ENCODE measurements around the gene ASIC4.

The ASIC4 gene

GRCh38 chr2:219562049-219563020 lies 48.1 kb downstream of the ASIC4 start:
- no peaks in the 10 kb centered on the region for H3K36me3 Mint-ChIP-seq (ENCODE audit: low read depth)
- DNase-seq, result no peak
- H3K27ac Mint-ChIP-seq, result no peak overlapping the region
- H3K4me3 Mint-ChIP-seq, result no peak overlapping the region
- H3K27me3 Mint-ChIP-seq, result peaks cover 9% of the 10 kb centered on the region
- no peaks in the 10 kb centered on the region for H3K4me1 Mint-ChIP-seq
- ATAC-seq, result no peak
- H3K9me3 Mint-ChIP-seq, result no peaks in the 10 kb centered on the region

GRCh38 chr2:219563271-219563928 lies 49.1 kb downstream of the ASIC4 start:
- Mint-ChIP-seq H3K36me3 (ENCODE audit: low read depth) (no peaks in the 10 kb centered on the region), H3K4me3 (no peak overlapping the region), H3K27ac (no peak overlapping the region), H3K4me1 (no peaks in the 10 kb centered on the region), H3K9me3 (no peaks in the 10 kb centered on the region), H3K27me3 (peaks cover 11% of the 10 kb centered on the region)
- no peak for ATAC-seq
- DNase-seq, result no peak

DNA sequence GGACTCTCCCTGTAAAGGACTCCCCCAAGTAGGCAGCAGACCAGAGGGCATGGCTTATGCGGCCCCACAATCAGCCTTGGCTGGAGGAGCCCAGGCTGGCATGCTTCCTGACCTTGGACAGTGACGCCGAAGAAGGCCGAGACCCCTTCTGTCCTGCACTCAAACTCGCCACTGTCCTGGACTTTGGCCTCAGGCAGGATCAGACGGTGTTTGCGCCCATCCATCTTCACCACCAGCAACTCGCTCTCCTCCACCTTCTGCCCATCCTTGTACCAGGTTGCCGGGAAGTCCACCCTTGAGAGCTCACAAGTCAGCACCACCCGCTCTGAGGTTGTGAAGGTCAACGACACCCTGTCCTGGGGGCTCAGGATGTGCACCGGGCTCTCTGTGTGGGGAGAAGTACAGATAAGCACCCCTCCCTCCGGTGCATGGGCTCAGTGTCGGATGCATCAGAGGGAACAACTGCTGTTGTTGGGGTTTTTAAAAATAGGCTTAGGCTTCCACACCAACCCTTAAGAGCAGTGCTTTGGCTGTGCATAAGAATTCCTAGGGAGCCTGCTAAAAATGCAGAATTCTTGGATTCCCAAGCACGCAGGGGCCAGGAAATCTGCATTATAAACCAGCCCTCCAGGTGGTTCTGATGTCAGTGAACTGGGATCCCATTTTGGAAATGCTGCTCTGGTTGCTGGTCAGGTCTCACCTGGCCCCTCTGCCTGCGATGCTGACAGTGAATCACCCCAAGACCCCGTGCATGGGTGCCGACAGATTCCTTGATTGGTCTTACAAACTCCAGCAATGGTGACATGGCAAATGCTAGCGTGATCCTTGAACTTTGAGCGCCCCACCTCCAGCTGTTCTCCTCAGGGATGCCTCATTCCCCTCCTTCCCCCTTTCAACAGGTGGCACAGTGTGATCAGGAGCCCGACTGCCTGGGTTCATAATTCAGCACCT lies 51.1 kb downstream of the ASIC4 start:
- no peaks in the 10 kb centered on the region for H3K4me1 Mint-ChIP-seq
- no peak for ATAC-seq
- peaks cover 25% of the 10 kb centered on the region for H3K27me3 Mint-ChIP-seq
- DNase-seq, result no peak
- H3K36me3 Mint-ChIP-seq (ENCODE audit: low read depth), result no peaks in the 10 kb centered on the region
- H3K4me3 Mint-ChIP-seq, result no peak overlapping the region
- H3K9me3 Mint-ChIP-seq, result no peaks in the 10 kb centered on the region
- H3K27ac Mint-ChIP-seq, result no peak overlapping the region

GRCh38 chr2:219566640-219567039 lies 52.4 kb downstream of the ASIC4 start:
- H3K4me3 Mint-ChIP-seq, result no peak overlapping the region
- H3K9me3 Mint-ChIP-seq, result no peaks in the 10 kb centered on the region
- H3K36me3 Mint-ChIP-seq (ENCODE audit: low read depth), result no peaks in the 10 kb centered on the region
- no peak overlapping the region for H3K27ac Mint-ChIP-seq
- no peak for ATAC-seq
- DNase-seq, result no peak
- H3K4me1 Mint-ChIP-seq, result no peaks in the 10 kb centered on the region
- peaks cover 26% of the 10 kb centered on the region for H3K27me3 Mint-ChIP-seq

GRCh38 chr2:219567131-219567530 lies 52.8 kb downstream of the ASIC4 start:
- no peak overlapping the region for H3K27ac Mint-ChIP-seq
- no peaks in the 10 kb centered on the region for H3K4me1 Mint-ChIP-seq
- ATAC-seq (no peak), DNase-seq (no peak)
- H3K27me3 Mint-ChIP-seq, result peaks cover 30% of the 10 kb centered on the region
- H3K36me3 Mint-ChIP-seq (ENCODE audit: low read depth), result no peaks in the 10 kb centered on the region
- H3K9me3 Mint-ChIP-seq, result no peaks in the 10 kb centered on the region
- no peak overlapping the region for H3K4me3 Mint-ChIP-seq

DNA sequence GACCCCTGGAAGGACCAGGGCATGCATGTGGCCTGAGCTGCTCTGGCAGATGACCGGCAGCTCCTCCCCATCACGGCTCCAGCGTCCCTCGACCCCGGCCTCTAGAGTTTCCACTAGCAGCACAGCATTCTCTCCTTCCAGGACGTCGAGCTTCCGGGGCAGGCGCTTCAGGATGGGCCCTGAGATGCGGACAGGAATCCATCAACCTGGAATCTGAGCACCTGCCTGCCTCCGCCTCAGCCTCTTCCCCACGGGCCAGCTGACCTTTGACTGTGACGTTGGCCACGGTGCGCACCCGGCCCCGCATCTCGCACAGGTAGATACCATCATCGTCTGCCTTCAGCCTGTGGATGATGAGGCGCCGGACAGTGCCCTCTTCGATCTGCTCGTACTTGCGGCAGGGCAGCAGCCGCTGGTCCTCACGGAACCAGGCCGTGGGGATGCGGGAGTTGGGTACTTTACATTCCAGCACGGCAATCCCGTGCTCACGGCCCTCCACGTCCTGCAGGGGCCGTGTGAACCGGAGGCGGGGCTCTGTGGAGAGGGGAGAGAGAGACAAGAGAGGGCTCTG lies 53.6 kb downstream of the ASIC4 start:
- ATAC-seq, result no peak
- no peak overlapping the region for H3K27ac Mint-ChIP-seq
- DNase-seq, result no peak

GRCh38 chr2:219569041-219569440 lies 54.8 kb downstream of the ASIC4 start:
- H3K4me1 Mint-ChIP-seq, result no peaks in the 10 kb centered on the region
- no peak for DNase-seq
- no peaks in the 10 kb centered on the region for H3K9me3 Mint-ChIP-seq
- H3K36me3 Mint-ChIP-seq (ENCODE audit: low read depth), result no peaks in the 10 kb centered on the region
- ATAC-seq, result no peak
- H3K27ac Mint-ChIP-seq, result no peak overlapping the region
- no peak overlapping the region for H3K4me3 Mint-ChIP-seq
- peaks cover 42% of the 10 kb centered on the region for H3K27me3 Mint-ChIP-seq

More for the DNA sequence above, 53.6 kb downstream of the ASIC4 start:
- Mint-ChIP-seq H3K36me3 (ENCODE audit: low read depth) (no peaks in the 10 kb centered on the region), H3K4me1 (no peaks in the 10 kb centered on the region), H3K4me3 (no peak overlapping the region), H3K9me3 (no peaks in the 10 kb centered on the region), H3K27me3 (peaks cover 36% of the 10 kb centered on the region)

DNA sequence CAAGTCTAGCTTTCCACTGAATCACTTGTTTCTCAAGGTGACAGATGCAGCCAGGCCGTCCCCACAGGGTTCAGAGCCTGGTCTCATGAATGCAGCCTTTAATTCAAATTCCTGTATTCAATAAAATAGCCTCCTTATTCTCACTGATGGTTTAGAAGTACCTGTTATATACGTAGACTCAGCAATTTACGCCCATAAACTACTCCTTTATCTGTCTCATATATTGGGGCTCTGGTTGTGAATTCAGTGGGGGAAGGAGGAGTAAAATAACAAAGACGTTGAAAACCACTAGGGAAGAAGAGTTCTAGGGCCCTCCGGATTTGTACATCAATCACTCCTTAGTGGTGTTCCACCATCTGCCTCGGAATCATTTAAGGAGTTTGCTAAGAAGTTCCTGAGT lies 55.4 kb downstream of the ASIC4 start:
- ATAC-seq (no peak), DNase-seq (no peak)
- peaks cover 42% of the 10 kb centered on the region for H3K27me3 Mint-ChIP-seq
- no peak overlapping the region for H3K27ac Mint-ChIP-seq
- no peaks in the 10 kb centered on the region for H3K36me3 Mint-ChIP-seq (ENCODE audit: low read depth)
- H3K4me3 Mint-ChIP-seq, result peak overlapping the region; percentile 36
- H3K9me3 Mint-ChIP-seq, result no peaks in the 10 kb centered on the region
- no peaks in the 10 kb centered on the region for H3K4me1 Mint-ChIP-seq

DNA sequence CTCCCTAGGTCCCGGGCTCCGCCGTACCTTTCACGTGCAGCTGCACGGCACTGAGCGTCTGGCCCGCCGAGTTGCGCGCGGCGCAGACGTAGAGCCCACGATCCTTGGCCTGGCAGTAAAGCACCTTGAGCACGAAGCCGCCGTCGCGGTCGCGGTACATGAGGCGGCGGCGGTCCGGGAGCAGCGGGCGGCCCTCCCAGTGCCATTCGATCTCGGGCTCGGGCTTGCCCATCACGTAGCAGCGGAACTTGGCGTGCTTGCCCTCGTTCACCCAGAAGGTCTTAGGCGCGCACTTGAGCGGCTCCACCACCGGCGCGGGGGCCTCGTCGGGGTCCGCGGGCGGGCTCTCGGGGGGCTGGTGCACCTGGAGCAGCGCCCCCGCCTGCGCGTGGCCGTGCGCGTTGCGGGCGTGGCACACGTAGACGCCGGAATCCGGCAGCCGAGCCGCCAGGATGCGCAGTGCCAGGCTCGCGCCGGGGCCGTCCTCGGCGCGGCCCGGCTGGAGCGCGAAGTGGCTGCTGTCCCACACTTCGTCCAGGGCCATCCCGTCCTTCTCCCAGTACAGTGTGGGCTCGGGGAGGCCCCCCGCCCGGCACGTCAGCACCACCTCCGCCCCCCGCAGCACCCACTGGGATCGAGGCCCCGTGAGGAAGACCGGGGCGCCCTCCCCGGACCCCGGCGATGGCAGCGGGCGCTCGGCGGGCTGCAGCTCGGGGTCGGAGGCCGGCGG lies 56.1 kb downstream of the ASIC4 start:
- peak; percentile 34 for ATAC-seq
- H3K27me3 Mint-ChIP-seq, result peaks cover 47% of the 10 kb centered on the region

DNA sequence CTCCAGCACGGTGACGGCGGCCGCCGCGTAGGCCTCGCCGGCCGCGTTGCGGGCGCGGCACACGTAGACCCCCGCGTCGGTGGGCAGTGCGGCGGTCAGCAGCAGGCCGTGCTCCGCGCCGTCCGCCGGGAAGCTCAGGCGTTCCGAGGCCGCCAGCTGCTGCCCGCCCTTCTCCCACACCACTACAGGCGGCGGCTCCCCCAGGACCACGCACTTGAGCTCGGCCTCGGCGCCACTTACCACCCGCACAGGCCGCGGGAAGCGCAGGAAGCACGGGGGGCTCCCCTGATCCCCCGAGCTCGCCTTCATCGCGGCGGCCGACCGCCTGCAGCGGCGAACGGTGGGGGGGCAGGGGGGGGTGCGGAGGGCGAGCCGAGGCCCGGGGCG lies 56.6 kb downstream of the ASIC4 start:
- Mint-ChIP-seq H3K9me3 (no peaks in the 10 kb centered on the region), H3K36me3 (ENCODE audit: low read depth) (no peaks in the 10 kb centered on the region), H3K4me3 (no peak overlapping the region), H3K4me1 (no peaks in the 10 kb centered on the region), H3K27me3 (peaks cover 52% of the 10 kb centered on the region), H3K27ac (no peak overlapping the region)
- ATAC-seq (no peak), DNase-seq (no peak)

More for the DNA sequence above, 56.1 kb downstream of the ASIC4 start:
- Mint-ChIP-seq H3K4me1 (no peaks in the 10 kb centered on the region), H3K4me3 (peak overlapping the region; percentile 36), H3K36me3 (ENCODE audit: low read depth) (no peaks in the 10 kb centered on the region), H3K27ac (no peak overlapping the region), H3K9me3 (no peaks in the 10 kb centered on the region)
- DNase-seq, result peak; percentile 11

DNA sequence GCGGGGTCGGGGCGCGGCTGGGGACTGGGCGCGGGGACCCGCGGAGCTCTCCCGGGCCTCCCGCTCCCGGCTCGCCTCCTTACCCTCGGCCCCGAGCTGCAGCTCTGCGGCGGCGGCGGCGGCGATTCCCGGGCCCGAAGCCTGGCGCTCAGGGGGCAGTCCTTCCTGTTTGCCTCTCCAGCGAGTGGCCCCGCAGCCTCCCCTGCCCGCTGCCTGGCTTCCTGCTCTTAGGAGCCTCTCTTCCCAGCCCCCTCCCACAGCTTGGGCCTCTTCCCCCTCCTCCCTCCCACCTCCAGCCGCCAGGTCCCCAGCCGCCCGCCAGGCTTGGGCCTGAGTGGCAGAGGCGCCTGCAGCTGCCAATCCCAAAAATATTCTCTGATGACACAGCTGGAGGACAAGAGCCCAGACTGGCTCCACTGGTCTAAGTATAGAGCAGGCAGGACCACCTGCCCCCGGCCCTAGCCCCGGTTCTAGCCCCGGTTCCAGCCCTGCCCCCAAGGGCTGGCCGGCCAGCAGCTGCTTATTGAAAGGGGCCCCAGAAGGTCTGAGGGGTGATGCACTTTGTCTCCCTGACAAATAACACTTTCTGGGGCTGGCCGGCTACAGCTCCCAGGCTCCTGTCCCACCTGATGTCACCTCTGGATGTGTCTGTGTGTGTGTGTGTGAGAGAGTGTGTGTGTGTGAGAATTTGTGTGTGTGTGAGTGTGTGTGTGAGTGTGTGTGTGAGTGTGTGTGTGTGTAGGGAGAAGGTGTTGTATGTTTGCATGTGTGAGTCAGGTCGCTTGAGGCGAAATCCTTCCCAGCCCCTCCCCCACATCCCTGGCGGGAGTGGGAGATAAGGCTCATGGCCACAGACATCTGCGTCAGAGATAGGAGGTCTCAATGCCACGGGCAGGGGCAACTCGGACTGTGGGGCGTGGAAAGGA lies 57.3 kb downstream of the ASIC4 start, which contains the start of gene OBSL1:
Gene OBSL1, minus strand, starts transcription at position 229 of the 926 bp plus-strand sequence. CDS start 307 bp downstream, outside the sequence.
- no peak for ATAC-seq
- Mint-ChIP-seq H3K9me3 (no peaks in the 10 kb centered on the region), H3K36me3 (ENCODE audit: low read depth) (no peaks in the 10 kb centered on the region), H3K4me1 (no peaks in the 10 kb centered on the region), H3K27ac (no peak within 1 kb of the TSS), H3K4me3 (no peak within 1 kb of the TSS), H3K27me3 (peaks cover 47% of the 10 kb centered on the region)
- DNase-seq, result peak; percentile 20

DNA sequence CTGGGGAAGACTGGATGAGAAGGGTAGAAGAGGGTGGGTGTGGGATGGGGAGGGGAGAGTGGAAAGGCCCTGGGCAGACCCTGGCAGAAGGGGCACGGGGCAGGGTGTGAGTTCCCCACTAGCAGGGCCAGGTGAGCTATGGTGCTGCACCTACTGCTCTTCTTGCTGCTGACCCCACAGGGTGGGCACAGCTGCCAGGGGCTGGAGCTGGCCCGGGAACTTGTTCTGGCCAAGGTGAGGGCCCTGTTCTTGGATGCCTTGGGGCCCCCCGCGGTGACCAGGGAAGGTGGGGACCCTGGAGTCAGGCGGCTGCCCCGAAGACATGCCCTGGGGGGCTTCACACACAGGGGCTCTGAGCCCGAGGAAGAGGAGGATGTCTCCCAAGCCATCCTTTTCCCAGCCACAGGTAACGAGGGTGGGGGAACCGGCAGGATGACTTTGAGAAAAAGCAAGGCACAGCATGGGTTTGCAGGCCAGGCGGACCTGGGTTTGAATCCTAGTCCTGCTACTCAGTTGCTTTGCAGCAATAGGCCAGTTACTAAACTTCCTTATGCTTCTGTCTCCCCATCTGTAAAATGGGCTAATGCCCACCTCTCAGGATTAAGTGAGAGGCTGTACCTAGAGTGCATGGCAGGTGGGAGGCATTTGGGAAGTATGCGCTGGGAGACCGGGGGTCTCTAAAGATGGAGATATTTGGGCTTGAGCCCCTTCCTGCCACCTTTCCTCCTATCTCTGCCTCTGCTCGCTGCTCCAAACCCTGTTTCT lies 58.1 kb downstream of the ASIC4 start, which contains the start of gene INHA:
Gene INHA, plus strand, starts transcription at position 74 of the 765 bp plus-strand sequence. Its CDS starts 65 bp downstream, at position 139.
- peaks cover 48% of the 10 kb centered on the region for H3K27me3 Mint-ChIP-seq
- no peak for ATAC-seq

More for the DNA sequence above, 58.1 kb downstream of the ASIC4 start, which contains the start of gene INHA:
- Mint-ChIP-seq H3K27ac (no peak within 1 kb of the TSS), H3K4me3 (no peak within 1 kb of the TSS), H3K4me1 (no peaks in the 10 kb centered on the region), H3K36me3 (ENCODE audit: low read depth) (no peaks in the 10 kb centered on the region), H3K9me3 (no peaks in the 10 kb centered on the region)
- no peak for DNase-seq

Measured in activated naive CD8-positive, alpha-beta T cell treated with anti-CD3 and anti-CD28 coated beads, Interleukin-2, amount 50 U/mL, for 24 hours (primary cell).